HG02610 (cell line): Measurements from ENCODE around the gene FCRL6.

Experiments used
- ATAC-seq: cut with Tn5 transposase; IDR thresholded peaks from one replicate; pipeline ENCODE4 v1.9.1; 2021; ENCODE audit warnings: mild to moderate bottlenecking, moderate library complexity; ENCODE audit not compliant: unreplicated experiment

FCRL6 gene

GRCh38 chr1:159862031-159862430, 59.9 kb downstream of the FCRL6 start:
- no peak for ATAC-seq

GRCh38 chr1:159862557-159862956, 60.4 kb downstream of the FCRL6 start, which contains the start of gene VSIG8:
VSIG8 (minus strand) TSS chr1:159862657; CDS start chr1:159862521, 136 bp downstream.
- ATAC-seq, result no peak

GRCh38 chr1:159864262-159864661, 62.1 kb downstream of the FCRL6 start:
- ATAC-seq, result no peak
